LNCAP (cell line): ENCODE results near the gene NCOA3.

ENCODE experiments used
- TF ChIP-seq, protein P1 (sequence below): fragments of 450-650 bp; IDR thresholded peaks from 2 replicates; pipeline ENCODE4 v1.5.1; 2017; ENCODE audit warnings: mild to moderate bottlenecking

The NCOA3 gene

GRCh38 chr20:47492284-47492683 lies 9.4 kb upstream of the NCOA3 start:
- TF ChIP-seq, protein P1, sequence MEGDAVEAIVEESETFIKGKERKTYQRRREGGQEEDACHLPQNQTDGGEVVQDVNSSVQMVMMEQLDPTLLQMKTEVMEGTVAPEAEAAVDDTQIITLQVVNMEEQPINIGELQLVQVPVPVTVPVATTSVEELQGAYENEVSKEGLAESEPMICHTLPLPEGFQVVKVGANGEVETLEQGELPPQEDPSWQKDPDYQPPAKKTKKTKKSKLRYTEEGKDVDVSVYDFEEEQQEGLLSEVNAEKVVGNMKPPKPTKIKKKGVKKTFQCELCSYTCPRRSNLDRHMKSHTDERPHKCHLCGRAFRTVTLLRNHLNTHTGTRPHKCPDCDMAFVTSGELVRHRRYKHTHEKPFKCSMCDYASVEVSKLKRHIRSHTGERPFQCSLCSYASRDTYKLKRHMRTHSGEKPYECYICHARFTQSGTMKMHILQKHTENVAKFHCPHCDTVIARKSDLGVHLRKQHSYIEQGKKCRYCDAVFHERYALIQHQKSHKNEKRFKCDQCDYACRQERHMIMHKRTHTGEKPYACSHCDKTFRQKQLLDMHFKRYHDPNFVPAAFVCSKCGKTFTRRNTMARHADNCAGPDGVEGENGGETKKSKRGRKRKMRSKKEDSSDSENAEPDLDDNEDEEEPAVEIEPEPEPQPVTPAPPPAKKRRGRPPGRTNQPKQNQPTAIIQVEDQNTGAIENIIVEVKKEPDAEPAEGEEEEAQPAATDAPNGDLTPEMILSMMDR: no peak

DNA sequence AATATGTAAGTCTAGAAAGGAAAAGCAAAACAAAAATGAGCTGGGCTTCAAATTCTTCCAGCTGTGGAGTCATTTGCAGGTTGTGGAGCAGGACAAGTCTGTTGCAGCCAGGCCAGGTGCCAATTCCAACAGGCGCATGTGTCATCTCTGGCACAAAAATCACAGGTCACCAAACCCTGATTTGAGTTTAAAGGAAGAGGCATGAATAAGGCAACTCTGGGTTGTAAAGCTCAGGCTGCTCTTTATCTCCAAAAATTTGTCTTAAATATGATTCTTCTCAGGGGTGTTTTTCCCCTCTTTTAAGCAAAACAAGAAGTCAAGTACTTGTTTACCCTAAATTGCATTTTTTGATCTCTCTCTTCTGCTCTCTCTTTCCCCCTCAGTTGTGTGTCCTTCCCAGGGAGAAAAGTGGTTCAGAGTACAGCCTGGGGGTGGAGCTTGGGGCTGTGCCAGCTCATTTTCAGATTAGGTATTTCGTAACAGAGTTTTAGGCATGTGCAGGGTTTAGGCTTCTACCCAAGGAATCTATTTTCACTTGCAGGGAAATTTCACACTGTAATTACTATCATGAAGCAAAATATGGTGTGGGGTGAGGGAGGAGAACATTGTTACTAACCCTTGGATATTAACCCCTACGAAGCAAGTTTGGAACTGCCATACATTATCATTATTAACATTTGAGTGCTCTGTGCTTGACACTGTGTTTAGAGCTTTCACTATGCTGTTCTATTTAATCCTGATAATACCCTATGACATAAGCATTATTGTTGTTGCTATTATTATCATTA lies 8.3 kb upstream of the NCOA3 start:
- TF ChIP-seq, protein P1: no peak

DNA sequence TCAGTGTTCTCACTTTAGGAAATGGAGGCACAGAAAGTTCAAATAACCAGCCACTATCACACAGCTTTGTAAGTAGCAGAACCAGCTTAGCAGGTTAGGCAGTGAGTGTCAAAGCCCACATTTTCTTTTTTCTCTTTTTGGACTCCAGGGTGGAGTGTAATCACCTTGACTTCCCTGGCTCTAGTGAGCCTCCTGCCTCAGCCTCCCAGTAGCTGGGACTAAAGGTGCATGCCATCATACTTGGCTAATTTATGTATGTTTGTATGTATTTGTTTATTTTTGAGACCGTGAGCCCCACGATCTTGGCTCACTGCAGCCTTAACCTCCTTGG lies 7.8 kb upstream of the NCOA3 start:
- TF ChIP-seq, protein P1: no peak

- TF ChIP-seq, protein P1: no peak
These were observed 5.6 kb upstream of the NCOA3 start for GRCh38 chr20:47496118-47496517.

DNA sequence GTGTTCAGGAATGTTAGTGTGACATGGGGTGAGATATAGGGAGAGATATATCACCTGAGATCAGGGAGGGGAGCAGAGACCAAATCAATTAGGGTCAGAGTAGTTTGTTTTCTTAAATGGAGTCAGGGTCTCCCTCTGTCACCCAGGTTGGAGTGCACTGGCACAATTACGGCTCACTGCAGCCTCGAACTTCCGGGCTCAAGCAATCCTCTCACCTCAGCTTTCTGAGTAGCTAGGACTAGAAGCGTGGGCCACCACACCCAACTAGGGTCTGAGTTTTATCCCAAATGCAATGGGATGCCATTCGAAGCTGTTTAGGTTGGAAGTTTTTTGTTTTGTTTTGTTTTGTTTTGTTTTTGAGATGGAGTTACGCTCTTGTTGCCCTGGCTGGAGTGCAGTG lies 3.1 kb upstream of the NCOA3 start:
- TF ChIP-seq, protein P1: no peak

DNA sequence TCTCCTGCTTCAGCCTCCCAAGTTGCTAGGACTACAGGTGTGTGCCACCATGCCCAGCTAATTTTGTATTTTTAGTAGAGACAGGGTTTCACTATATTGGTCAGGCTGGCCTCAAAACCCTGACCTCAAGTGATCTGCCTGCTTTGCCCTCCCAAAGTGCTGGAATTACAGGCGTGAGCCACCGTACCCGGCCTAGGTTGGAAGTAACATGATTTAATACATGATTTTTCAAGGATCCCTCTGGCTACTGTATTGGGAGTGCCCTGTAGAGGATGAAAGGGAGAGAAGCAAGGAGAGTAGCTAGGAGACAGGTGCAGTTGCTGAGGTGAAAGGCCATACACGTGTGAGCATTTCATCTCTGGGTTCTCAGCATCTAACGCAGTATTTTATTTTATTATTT lies 2.6 kb upstream of the NCOA3 start:
- TF ChIP-seq, protein P1: no peak

DNA sequence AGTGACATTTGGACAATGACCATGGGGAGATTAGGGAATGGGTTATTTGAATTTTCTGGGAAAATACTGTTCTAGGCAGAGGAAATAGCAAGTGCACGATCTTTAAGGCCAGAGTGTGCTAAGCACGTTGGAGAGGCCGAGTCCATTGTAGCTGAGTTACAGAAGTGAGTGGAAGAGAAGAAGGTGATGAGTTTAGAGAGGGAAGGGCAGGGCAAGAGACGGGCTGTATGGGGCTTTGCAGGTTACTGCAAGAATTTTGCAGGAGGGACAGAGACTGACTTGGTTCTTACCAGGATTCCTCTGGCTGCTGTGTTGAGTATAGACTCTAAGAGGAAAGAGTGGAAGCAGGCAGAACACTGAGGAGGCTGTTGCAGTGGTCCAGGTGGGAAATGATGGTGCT lies 1.1 kb upstream of the NCOA3 start:
- TF ChIP-seq, protein P1: no peak

- TF ChIP-seq, protein P1: no peak
These were observed 588 bp upstream of the NCOA3 start for GRCh38 chr20:47501116-47501481.
